Astrocyte (in vitro differentiated cells and primary cell): ENCODE results near the gene TACR1.

Experiments used
- CTCF ChIP-seq: IDR thresholded peaks from 2 replicates; pipeline ENCODE4 v1.5.1; 2011; ENCODE audit warnings: low read depth, mild to moderate bottlenecking, inconsistent platforms, low read length, moderate library complexity; ENCODE audit not compliant: insufficient read depth
- EZH2 ChIP-seq: IDR thresholded peaks from 2 replicates; pipeline ENCODE4 v1.6.1; 2012; ENCODE audit warnings: mild to moderate bottlenecking, low read length, inconsistent platforms; ENCODE audit not compliant: insufficient read depth

- no peak for TF ChIP-seq CTCF
- TF ChIP-seq EZH2 = no peak
Observed at GRCh38 chr2:75020476-75020875, 178.8 kb downstream of the TACR1 start.
